Neural cell (in vitro differentiated cells): ENCODE measurements around the gene SEPTIN1. TPM values are rescaled to one million over a fixed set of nuclear protein-coding genes. Genes with fewer than 3 reads are reported as not detected.

Source experiments
- polyA plus RNA-seq: library from polyadenylated mRNA; depleted of rRNA; stranded (reverse); fragments of >200 nt; gene quantifications from 2 replicates; pipeline ENCODE4 v1.2.3, GENCODE V29; 2014
- small RNA-seq, 3 experiments: library from RNA; depleted of rRNA; stranded (forward); fragments of <200 nt; gene quantifications; one replicate each; pipeline ENCODE3, GENCODE V24; 2012

Gene SEPTIN1
- polyA plus RNA-seq, 1 donor from 2014 or later: 0.38 TPM

Small RNA genes lying within 50 kb of the gene (small RNA-seq; reads per million reads assigned to genes)
- gene RF00406: 4.0 to 7.8 (median 4.7) reads per million in 3 experiments

Other genes starting within 250 kb of the SEPTIN1 start
- 106 and 107 TPM in 2 replicates for gene CORO1A, start 199.0 kb downstream of the SEPTIN1 start, polyA plus RNA-seq
- 394 and 487 TPM in 2 replicates for gene BOLA2B, start 188.9 kb downstream of the SEPTIN1 start, polyA plus RNA-seq
- gene SLX1A, start 188.7 kb downstream of the SEPTIN1 start, polyA plus RNA-seq: 22.8 and 43.4 TPM in 2 replicates
- 12.1 and 13.2 TPM in 2 replicates for gene SULT1A3, start 183.3 kb downstream of the SEPTIN1 start, polyA plus RNA-seq
- gene NPIPB13, start 134.1 kb downstream of the SEPTIN1 start, polyA plus RNA-seq: 2.2 and 3.9 TPM in 2 replicates
- 76.3 and 83.3 TPM in 2 replicates for gene CD2BP2, start 27.3 kb downstream of the SEPTIN1 start, polyA plus RNA-seq
- gene TBC1D10B, start 12.1 kb downstream of the SEPTIN1 start, polyA plus RNA-seq: 24.1 and 32.5 TPM in 2 replicates
- gene MYL11, start 7.8 kb downstream of the SEPTIN1 start, polyA plus RNA-seq: not detected in 2 replicates
- gene ZNF48, start 12.9 kb upstream of the SEPTIN1 start, polyA plus RNA-seq: 42.3 and 48.9 TPM in 2 replicates
- gene ZNF771, start 25.0 kb upstream of the SEPTIN1 start, polyA plus RNA-seq: 10.2 and 11.7 TPM in 2 replicates
- gene DCTPP1, start 47.5 kb upstream of the SEPTIN1 start, polyA plus RNA-seq: 47.3 and 60.4 TPM in 2 replicates
- gene SEPHS2, start 63.3 kb upstream of the SEPTIN1 start, polyA plus RNA-seq: 9.8 and 11.1 TPM in 2 replicates
- gene ITGAL, start 90.2 kb upstream of the SEPTIN1 start, polyA plus RNA-seq: not detected in 2 replicates
- gene ZNF768, start 144.0 kb upstream of the SEPTIN1 start, polyA plus RNA-seq: 54.4 and 56.5 TPM in 2 replicates
- gene ZNF747, start 152.3 kb upstream of the SEPTIN1 start, polyA plus RNA-seq: 5.7 and 8.4 TPM in 2 replicates
- gene ZNF764, start 175.8 kb upstream of the SEPTIN1 start, polyA plus RNA-seq: 10.5 and 14.9 TPM in 2 replicates
- gene ZNF688, start 189.2 kb upstream of the SEPTIN1 start, polyA plus RNA-seq: 26.9 and 28.4 TPM in 2 replicates
- gene ZNF785, start 203.1 kb upstream of the SEPTIN1 start, polyA plus RNA-seq: 26.4 and 44.1 TPM in 2 replicates
- gene ZNF689, start 227.8 kb upstream of the SEPTIN1 start, polyA plus RNA-seq: 10.6 and 13.9 TPM in 2 replicates